ENCODE data around the gene PCYT2. TPM values are rescaled to one million over a fixed set of nuclear protein-coding genes. Genes with fewer than 3 reads are reported as not detected.
A peak's percentile ranks its signal among the peaks of the same experiment; 100 is the strongest.

PCYT2 gene
- total RNA-seq, 4 donors from 2014 or later, result 27.4 to 38.7 (median 33.3) TPM

GRCh38 chr17:81859906-81860755, 51.1 kb downstream of the PCYT2 start, which contains the start of gene P4HB:
Gene P4HB, minus strand, starts transcription at chr17:81860535. Its CDS starts 64 bp downstream, at chr17:81860471.
- peak in 1 of 2 donors; percentile 82 for TF ChIP-seq POLR2AphosphoS5 (IDR thresholded peaks at IDR 0.05)
- TF ChIP-seq EP300 (IDR thresholded peaks at IDR 0.05), result no peak
- TF ChIP-seq POLR2A (IDR thresholded peaks at IDR 0.05; ENCODE audit: low read depth), result peak; percentile 82
- peak in 1 of 3 experiments; percentile 49 for TF ChIP-seq CTCF (IDR thresholded peaks at IDR 0.05)
- Histone ChIP-seq H3K4me3 (peak within 1 kb of the TSS; percentile 81 to 99 (median 92)), H3K27me3 (no peaks in the 10 kb centered on the region), H3K9me3 (no peaks in the 10 kb centered on the region), H3K36me3 (peaks cover 12 to 51% (median 38%) of the 10 kb centered on the region in 4 donors), H3K27ac (replicated peaks in 1 of 4) (peak within 1 kb of the TSS; percentile 93 to 99 (median 96)), H3K4me1 (peaks cover 40 to 75% (median 56%) of the 10 kb centered on the region in 4 donors)
- intact Hi-C loops (cut with DNase I), result loop anchor here (5.0 kb wide), 1 partner anchor 57 kb away; the partner anchor contains the start of gene SIRT7
- 0% methylated on average over 2 of the region's 95 CpGs for WGBS
- DNase-seq (ENCODE audit: extremely low spot score), result no peak

GRCh38 chr17:81858967-81859905, 52.0 kb downstream of the PCYT2 start:
- Histone ChIP-seq H3K36me3 (peaks cover 21 to 55% (median 47%) of the 10 kb centered on the region in 4 donors), H3K9me3 (no peaks in the 10 kb centered on the region), H3K27me3 (no peaks in the 10 kb centered on the region), H3K4me1 (peaks cover 40 to 81% (median 57%) of the 10 kb centered on the region in 4 donors), H3K4me3 (peak overlapping the region; percentile 81 to 99 (median 92)), H3K27ac (replicated peaks in 1 of 4) (peak overlapping the region; percentile 89 to 99 (median 95))
- 56% methylated on average over 22 of the region's 23 CpGs for WGBS
- intact Hi-C loops (cut with DNase I), result no loop called here
- TF ChIP-seq POLR2A (IDR thresholded peaks at IDR 0.05; ENCODE audit: low read depth) (no peak), EP300 (IDR thresholded peaks at IDR 0.05) (no peak), POLR2AphosphoS5 (IDR thresholded peaks at IDR 0.05) (no peak), CTCF (IDR thresholded peaks at IDR 0.05) (no peak)
- DNase-seq (ENCODE audit: extremely low spot score), result no peak

GRCh38 chr17:81858170-81858966, 52.8 kb downstream of the PCYT2 start:
- WGBS, result 86% methylated on average over 24 of the region's 30 CpGs

More at GRCh38 chr17:81858170-81858966, 52.8 kb downstream of the PCYT2 start:
- no peak for TF ChIP-seq POLR2A (IDR thresholded peaks at IDR 0.05; ENCODE audit: low read depth)
- no peak for TF ChIP-seq EP300 (IDR thresholded peaks at IDR 0.05)
- no peak for TF ChIP-seq POLR2AphosphoS5 (IDR thresholded peaks at IDR 0.05)
- no peak for TF ChIP-seq CTCF (IDR thresholded peaks at IDR 0.05)
- H3K4me1 ChIP-seq, result peaks cover 40 to 76% (median 57%) of the 10 kb centered on the region in 4 donors
- DNase-seq (ENCODE audit: extremely low spot score), result no peak
- no peaks in the 10 kb centered on the region for H3K27me3 ChIP-seq
- H3K9me3 ChIP-seq, result no peaks in the 10 kb centered on the region
- intact Hi-C loops (cut with DNase I), result no loop called here
- H3K4me3 ChIP-seq, result peak overlapping the region in 3 of 4 donors; percentile 81 to 99 (median 89)
- H3K36me3 ChIP-seq, result peaks cover 29 to 59% (median 56%) of the 10 kb centered on the region in 4 donors
- H3K27ac ChIP-seq (replicated peaks in 1 of 4), result no peak overlapping the region

Measured in esophagus muscularis mucosa (tissue), 4 donors.